H1 (cell line): Measurements from ENCODE around the gene BFSP2. TPM values are rescaled to one million over a fixed set of nuclear protein-coding genes. Genes with fewer than 3 reads are reported as not detected.

ENCODE experiments used
- CTCF ChIA-PET: fragments of 300-600 bp; sonication (Branson Sonifier 250); formaldehyde crosslinking; loops from one replicate; lab custom pipeline; 2021; ENCODE audit not compliant: partially characterized antibody; lab: Charles Lee
- POLR2A ChIA-PET: fragments of 300-600 bp; sonication (Branson Sonifier 250); formaldehyde crosslinking; loops from one replicate; lab custom pipeline; 2021; ENCODE audit warnings: inconsistent platforms; ENCODE audit not compliant: partially characterized antibody; lab: Charles Lee
- DNase-seq, 2 experiments: peaks; one replicate each; pipeline versions ENCODE4 v3.0.0 to v3.0.0-alpha.2; 2010 to 2022; ENCODE audit warnings: low spot score in 2 of 2, low read depth in 1 of 2, mixed read lengths in 1 of 2
- FAIRE-seq: peaks from 2 replicates; lab custom pipeline; 2011; peaks lifted over from hg19 to GRCh38; lab: Jason Lieb, UNC
- H2AFZ ChIP-seq: 2 replicates; pipeline ENCODE4 v1.8.1; 2012; ENCODE audit warnings: low read length, inconsistent platforms
- H2AK5ac ChIP-seq: 2 replicates; pipeline ENCODE4 v1.6.1; 2013; ENCODE audit warnings: low read depth, low read length
- H2BK120ac ChIP-seq: replicated peaks from 2 replicates; pipeline ENCODE3; 2013; ENCODE audit warnings: low read depth, low read length, inconsistent platforms
- H2BK12ac ChIP-seq: 2 replicates; pipeline ENCODE4 v1.6.1; 2013; ENCODE audit warnings: low read depth, low read length
- H2BK15ac ChIP-seq: 2 replicates; pipeline ENCODE4 v1.6.1; 2013; ENCODE audit warnings: low read length
- H2BK20ac ChIP-seq: 2 replicates; pipeline ENCODE4 v1.6.1; 2013; ENCODE audit warnings: low read length
- H2BK5ac ChIP-seq: 2 replicates; pipeline ENCODE4 v1.6.1; 2013; ENCODE audit warnings: low read depth, low read length
- H3K14ac ChIP-seq: 2 replicates; pipeline ENCODE4 v1.6.1; 2013; ENCODE audit warnings: inconsistent platforms; ENCODE audit not compliant: insufficient read length
- H3K18ac ChIP-seq: 2 replicates; pipeline ENCODE4 v1.6.1; 2013; ENCODE audit warnings: low read length; ENCODE audit errors: extremely low read depth
- H3K23ac ChIP-seq: 2 replicates; pipeline ENCODE4 v1.6.1; 2013; ENCODE audit warnings: inconsistent platforms; ENCODE audit not compliant: insufficient read length
- H3K23me2 ChIP-seq: 2 replicates; pipeline ENCODE4 v1.6.1; 2013; ENCODE audit warnings: low read depth, low read length
- H3K27ac ChIP-seq: 2 replicates; pipeline ENCODE4 v1.6.1; 2011; ENCODE audit warnings: low read depth, low read length, inconsistent platforms
- H3K27me3 ChIP-seq, 4 experiments: replicated peaks in 1 of 4; 1 replicate in 1 of 4; 2 replicates in 3 of 4; pipeline versions ENCODE4 v1.6.1 to v1.8.1; 2011 to 2013; ENCODE audit warnings: low read length in 3 of 4, mild to moderate bottlenecking in 3 of 4, inconsistent platforms in 2 of 4, mixed read lengths in 2 of 4, moderate library complexity in 1 of 4; ENCODE audit not compliant: control insufficient read depth in 3 of 4, insufficient read depth in 3 of 4; ENCODE audit errors: extremely low read depth in 1 of 4
- H3K36me3 ChIP-seq, 4 experiments: 2 replicates each; pipeline versions ENCODE4 v1.6.1 to v1.8.1; 2011 to 2013; ENCODE audit warnings: mild to moderate bottlenecking in 4 of 4, low read length in 3 of 4, moderate library complexity in 2 of 4, control low read depth in 1 of 4, inconsistent platforms in 1 of 4; ENCODE audit not compliant: insufficient read depth in 4 of 4, control insufficient read depth in 2 of 4
- H3K4ac ChIP-seq: replicated peaks from 2 replicates; pipeline ENCODE3; 2013; ENCODE audit warnings: low read length, low read depth, mixed read lengths, inconsistent platforms; ENCODE audit not compliant: insufficient read length
- H3K4me1 ChIP-seq, 4 experiments: replicated peaks in 1 of 4; 1 replicate in 1 of 4; 2 replicates in 3 of 4; pipeline versions ENCODE4 v1.6.1 to v1.8.1; 2011 to 2013; ENCODE audit warnings: low read length in 3 of 4, inconsistent platforms in 2 of 4, mixed read lengths in 1 of 4; ENCODE audit not compliant: insufficient read depth in 4 of 4, control insufficient read depth in 3 of 4
- H3K4me2 ChIP-seq, 2 experiments: 2 replicates each; pipeline versions ENCODE4 v1.6.1 to v1.8.1; 2011 to 2013; ENCODE audit warnings: low read depth in 2 of 2, low read length in 2 of 2, control low read depth in 1 of 2, inconsistent platforms in 1 of 2, mild to moderate bottlenecking in 1 of 2; ENCODE audit not compliant: insufficient read depth in 1 of 2
- H3K4me3 ChIP-seq, 4 experiments: fragments of 200-600, 300-600 bp in 1 of 4; sonication (generic), shearing (Covaris generic), sonication (Bioruptor Twin) in 1 of 4; 2 replicates each; pipeline versions ENCODE4 v1.5.1 to v1.8.1; 2011 to 2016; ENCODE audit warnings: low read length in 4 of 4, low read depth in 3 of 4, control low read depth in 2 of 4, inconsistent platforms in 2 of 4, mild to moderate bottlenecking in 2 of 4, mixed read lengths in 1 of 4, moderate library complexity in 1 of 4; ENCODE audit not compliant: insufficient read depth in 2 of 4; ENCODE audit errors: extremely low read depth in 1 of 4
- H3K56ac ChIP-seq: replicated peaks from 2 replicates; pipeline ENCODE3; 2013; ENCODE audit warnings: low read depth, mild to moderate bottlenecking, mixed read lengths, low read length, inconsistent platforms; ENCODE audit not compliant: insufficient read length
- H3K79me1 ChIP-seq: 2 replicates; pipeline ENCODE4 v1.6.1; 2013; ENCODE audit warnings: low read depth, low read length, control low read depth
- H3K79me2 ChIP-seq, 2 experiments: 2 replicates each; pipeline versions ENCODE4 v1.6.1 to v1.8.1; 2012 to 2013; ENCODE audit warnings: low read length in 2 of 2, mild to moderate bottlenecking in 2 of 2, inconsistent platforms in 1 of 2; ENCODE audit not compliant: insufficient read depth in 2 of 2, control insufficient read depth in 1 of 2
- H3K9ac ChIP-seq, 4 experiments: replicated peaks in 1 of 4; 1 replicate in 1 of 4; 2 replicates in 3 of 4; pipeline versions ENCODE4 v1.6.1 to v1.8.1; 2011 to 2013; ENCODE audit warnings: low read depth in 3 of 4, low read length in 3 of 4, control low read depth in 2 of 4, mild to moderate bottlenecking in 2 of 4, moderate library complexity in 2 of 4, inconsistent platforms in 1 of 4; ENCODE audit errors: extremely low read depth in 1 of 4
- H3K9me3 ChIP-seq, 2 experiments: 2 replicates each; pipeline versions ENCODE4 v1.6.1 to v1.8.1; 2012 to 2013; ENCODE audit warnings: mild to moderate bottlenecking in 2 of 2, moderate library complexity in 2 of 2, control low read depth in 1 of 2, inconsistent platforms in 1 of 2, low read depth in 1 of 2, low read length in 1 of 2, mixed read lengths in 1 of 2; ENCODE audit not compliant: insufficient read depth in 2 of 2
- H4K20me1 ChIP-seq, 2 experiments: replicated peaks in 1 of 2; 2 replicates each; pipeline versions ENCODE3 to v1.8.1; 2011 to 2013; ENCODE audit warnings: inconsistent platforms in 2 of 2, low read length in 2 of 2, mild to moderate bottlenecking in 1 of 2; ENCODE audit not compliant: insufficient read depth in 2 of 2, control insufficient read depth in 1 of 2
- H4K5ac ChIP-seq: 2 replicates; pipeline ENCODE4 v1.6.1; 2013; ENCODE audit warnings: low read length, low read depth, mixed read lengths, inconsistent platforms; ENCODE audit not compliant: insufficient read length
- H4K8ac ChIP-seq: 2 replicates; pipeline ENCODE4 v1.8.0; 2013; ENCODE audit warnings: mild to moderate bottlenecking, moderate library complexity, low read length, inconsistent platforms; ENCODE audit not compliant: insufficient read depth; ENCODE audit errors: extremely low read depth
- H4K91ac ChIP-seq: replicated peaks from 2 replicates; pipeline ENCODE3; 2013; ENCODE audit warnings: low read length, mixed read lengths, inconsistent platforms; ENCODE audit not compliant: insufficient read length
- POU5F1 ChIP-seq: IDR thresholded peaks from 2 replicates; pipeline ENCODE4 v1.6.1; 2011; ENCODE audit warnings: low read depth, mild to moderate bottlenecking, low read length, moderate library complexity
- SIX5 ChIP-seq: IDR thresholded peaks from 2 replicates; pipeline ENCODE4 v1.6.1; 2011; ENCODE audit warnings: mild to moderate bottlenecking, low read depth, low read length
- SP1 ChIP-seq: IDR thresholded peaks from 2 replicates; pipeline ENCODE4 v1.6.1; 2011; ENCODE audit warnings: low read depth, low read length
- TAF1 ChIP-seq: IDR thresholded peaks from 2 replicates; pipeline ENCODE4 v1.6.1; 2011; ENCODE audit warnings: mild to moderate bottlenecking, low read depth, low read length
- YY1 ChIP-seq: IDR thresholded peaks from 2 replicates; pipeline ENCODE4 v1.6.1; 2011; ENCODE audit warnings: low read depth, mild to moderate bottlenecking, low read length
- WGBS, 2 experiments: shearing (Covaris generic) in 1 of 2; methylation state at CpG; one replicate each; pipeline versions ENCODE4 v1.1.6 to v1.1.7; 2013 to 2015; ENCODE audit warnings: low lambda C conversion rate in 2 of 2, mixed read lengths in 2 of 2, inconsistent platforms in 1 of 2, low coverage in 1 of 2, missing lambda C conversion rate in 1 of 2; ENCODE audit not compliant: insufficient replicate concordance in 2 of 2, insufficient coverage in 1 of 2, insufficient read length in 1 of 2; ENCODE audit errors: extremely low coverage in 1 of 2, missing lambda C conversion rate in 1 of 2; 5-methylcytosine and 5-hydroxymethylcytosine counted together
- polyA plus RNA-seq, 7 experiments: library from polyadenylated mRNA; depleted of rRNA in 3 of 7; stranded (reverse) in 5 of 7; unstranded in 2 of 7; fragments of >200 nt in 5 of 7; fragments of 200-250 nt in 2 of 7; gene quantifications; 1 replicate in 5 of 7; 2 replicates in 1 of 7; 4 replicates in 1 of 7; pipeline versions ENCODE4 v1.2.1 to v1.2.3, GENCODE V29; 2011 to 2013; ENCODE audit warnings: missing spikeins in 2 of 7, mixed read lengths in 2 of 7
- total RNA-seq: library from RNA; stranded (reverse); fragmentation: NEBNext Ultra II Directional; extraction: Animal tissue kit (Norgen Biotek cat#: 25700); gene quantifications from 2 replicates; pipeline ENCODE4 v1.2.1, GENCODE V29; 2021

BFSP2 gene
- total and polyA plus RNA-seq, 2 of the 8 experiments (the other 6 are each of a cell fraction or from before 2014, with no cell fraction given), result not detected

- Histone ChIP-seq H3K27ac (no peak overlapping the region; the same call in 1 of the 2 replicates), H3K9me3 (peaks cover 8 to 10% of the 10 kb centered on the region in 2 experiments; a peak in 2 of 4 replicates), H3K56ac (no peak overlapping the region), H3K36me3 (no peaks in the 10 kb centered on the region), H4K20me1 (no peaks in the 10 kb centered on the region), H3K4me3 (no peak overlapping the region), H3K18ac (no peak overlapping the region), H2AK5ac (no peak overlapping the region), H2BK15ac (no peak overlapping the region), H2AFZ (no peak overlapping the region; the same call in 1 of the 2 replicates), H3K9ac (no peak overlapping the region), H3K79me2 (no peaks in the 10 kb centered on the region), H3K23me2 (no peaks in the 10 kb centered on the region), H2BK5ac (no peak overlapping the region), H4K8ac (no peak overlapping the region), H3K23ac (no peak overlapping the region), H3K4me2 (peak overlapping the region; percentile 13 to 54; a peak in 2 of 4 replicates), H3K27me3 (no peaks in the 10 kb centered on the region), H3K4me1 (peaks cover 2 to 9% (median 4%) of the 10 kb centered on the region in 4 experiments), H2BK120ac (no peak overlapping the region), H4K91ac (no peak overlapping the region), H4K5ac (no peak overlapping the region), H2BK12ac (no peak overlapping the region), H3K14ac (no peak overlapping the region), H2BK20ac (no peak overlapping the region; the same call in 1 of the 2 replicates), H3K79me1 (no peaks in the 10 kb centered on the region), H3K4ac (no peak overlapping the region)
- FAIRE-seq, result peak; percentile 39
- WGBS, 2 experiments, result 78% methylated on average over 5 of the region's 5 CpGs; no CpG with 5 or more reads in 1 of the 2 experiments
- CTCF ChIA-PET, result interaction anchor here (0.7 to 5.3 kb wide), 14 partner anchors 10 to 107 kb away, joined by 3 to 30 read pairs (median 7); no protein-coding TSS in a partner anchor
- POLR2A ChIA-PET, result interaction anchor here (1.0 to 2.0 kb wide), 5 partner anchors 9 to 92 kb away, joined by 4 to 9 read pairs (median 5); no protein-coding TSS in a partner anchor
- TF ChIP-seq SP1, result no peak
- TF ChIP-seq YY1, result 0 out of 2 replicates have a peak, but pooled peaks have one; percentile 27
- 0 out of 2 replicates have a peak, but pooled peaks have one; percentile 15 for TF ChIP-seq TAF1
- no peak for TF ChIP-seq SIX5
- TF ChIP-seq POU5F1, result peak; percentile 69
- no peak for DNase-seq
Measured at GRCh38 chr3:133489466-133490085, 89.7 kb downstream of the BFSP2 start.
